GM19372 (cell line): ENCODE measurements around the gene FXYD4.
"Not testable (repeated sequence)": the region's sequence is repeated elsewhere in the genome, so short reads cannot be mapped to it uniquely, and the experiment has no call there.

Experiments
- ATAC-seq: cut with Tn5 transposase; IDR thresholded peaks from one replicate; pipeline ENCODE4 v1.9.1; 2021; ENCODE audit warnings: mild to moderate bottlenecking, low read depth, moderate library complexity; ENCODE audit not compliant: unreplicated experiment

The FXYD4 gene

GRCh38 chr10:43374194-43374593 lies 2.8 kb downstream of the FXYD4 start:
- ATAC-seq, result no peak

- no peak for ATAC-seq
Measured at GRCh38 chr10:43375401-43376020, 4.1 kb downstream of the FXYD4 start.

- no peak for ATAC-seq
Measured at GRCh38 chr10:43376046-43376635, 4.7 kb downstream of the FXYD4 start.

- no peak for ATAC-seq
Measured at GRCh38 chr10:43376828-43377423, 5.5 kb downstream of the FXYD4 start.

- no peak for ATAC-seq
Measured at GRCh38 chr10:43377424-43377883, 6.0 kb downstream of the FXYD4 start.

GRCh38 chr10:43380610-43381222 lies 9.3 kb downstream of the FXYD4 start:
- ATAC-seq, result no peak

- no peak for ATAC-seq
Measured at GRCh38 chr10:43383204-43383971, 12.0 kb downstream of the FXYD4 start.

- ATAC-seq, result no peak
Measured at GRCh38 chr10:43384252-43385221, 13.1 kb downstream of the FXYD4 start.

- no peak for ATAC-seq
Measured at GRCh38 chr10:43385412-43386004, 14.1 kb downstream of the FXYD4 start.

GRCh38 chr10:43386549-43386948 lies 15.1 kb downstream of the FXYD4 start:
- ATAC-seq, result no peak

GRCh38 chr10:43386981-43387677 lies 15.7 kb downstream of the FXYD4 start:
- ATAC-seq, result no peak

- no peak for ATAC-seq
Measured at GRCh38 chr10:43387678-43388032, 16.2 kb downstream of the FXYD4 start.

GRCh38 chr10:43389867-43390266 lies 18.4 kb downstream of the FXYD4 start:
- ATAC-seq, result no peak

- ATAC-seq, result no peak
Measured at GRCh38 chr10:43390333-43390732, 18.9 kb downstream of the FXYD4 start.

GRCh38 chr10:43390759-43391158 lies 19.3 kb downstream of the FXYD4 start:
- no peak for ATAC-seq

GRCh38 chr10:43391496-43391895 lies 20.1 kb downstream of the FXYD4 start:
- no peak for ATAC-seq

- no peak for ATAC-seq
Measured at GRCh38 chr10:43392748-43393147, 21.3 kb downstream of the FXYD4 start.

GRCh38 chr10:43393186-43393585 lies 21.8 kb downstream of the FXYD4 start:
- ATAC-seq, result not testable (repeated sequence)
